PC-3 (cell line): ENCODE data around the gene PRRT2. TPM values are rescaled to one million over a fixed set of nuclear protein-coding genes. Genes with fewer than 3 reads are reported as not detected.

Experiments
- ATAC-seq: fragments of 200-7000 bp; cut with Tn5 transposase; 2 replicates; pipeline ENCODE4 v1.9.1; 2020; ENCODE audit warnings: mild to moderate bottlenecking, moderate library complexity
- BruUV-seq: library from RNA; stranded (reverse); fragments of 400-500 nt; replicated peaks from 2 replicates; lab custom pipeline; 2021; lab: Mats Ljungman, UMichigan
- CTCF ChIA-PET: fragments of 300-600 bp; sonication (Branson Sonifier 250); formaldehyde crosslinking; loops from one replicate; lab custom pipeline; 2022; ENCODE audit warnings: antibody characterized with exemption; lab: Charles Lee
- POLR2A ChIA-PET: fragments of 300-600 bp; sonication (Branson Sonifier 250); formaldehyde crosslinking; loops from one replicate; lab custom pipeline; 2022; ENCODE audit warnings: antibody characterized with exemption; ENCODE audit not compliant: unreplicated experiment; lab: Charles Lee
- DNase-seq: peaks from one replicate; pipeline ENCODE4 v3.0.0-alpha.2; 2015
- H2AFZ ChIP-seq: fragments of 300-600 bp; sonication (generic); 2 replicates; pipeline ENCODE4 v1.6.0; 2016; ENCODE audit warnings: antibody characterized with exemption, low read length
- H3F3A ChIP-seq: fragments of 300-600 bp; sonication (generic); one replicate; pipeline ENCODE4 v1.6.0; 2017; ENCODE audit warnings: antibody characterized with exemption, low read length, control low read depth, mild to moderate bottlenecking; ENCODE audit not compliant: unreplicated experiment
- H3K27ac ChIP-seq: fragments of 300-600 bp; sonication (generic); 2 replicates; pipeline ENCODE4 v1.5.1; 2016; ENCODE audit warnings: mild to moderate bottlenecking, low read length
- H3K27me3 ChIP-seq: fragments of 300-600 bp; sonication (generic); 2 replicates; pipeline ENCODE4 v1.6.1; 2016; ENCODE audit warnings: low read length, mixed read lengths
- H3K36me3 ChIP-seq: fragments of 300-600 bp; sonication (generic); 2 replicates; pipeline ENCODE4 v1.6.1; 2016; ENCODE audit warnings: low read depth, mixed run types, low read length, mixed read lengths
- H3K4me1 ChIP-seq: fragments of 300-600 bp; sonication (generic); 2 replicates; pipeline ENCODE4 v1.5.1; 2016; ENCODE audit warnings: low read length; ENCODE audit not compliant: insufficient read depth
- H3K4me2 ChIP-seq: fragments of 300-600 bp; sonication (generic); 2 replicates; pipeline ENCODE4 v1.6.0; 2016; ENCODE audit warnings: low read length
- H3K4me3 ChIP-seq: fragments of 300-600 bp; sonication (generic); 2 replicates; pipeline ENCODE4 v1.5.1; 2016; ENCODE audit warnings: mild to moderate bottlenecking, low read length, mixed read lengths
- H3K79me2 ChIP-seq: fragments of 300-600 bp; sonication (generic); 2 replicates; pipeline ENCODE4 v1.6.1; 2017; ENCODE audit warnings: low read length, mixed read lengths
- H3K9ac ChIP-seq: fragments of 300-600 bp; sonication (generic); 2 replicates; pipeline ENCODE4 v1.6.0; 2016; ENCODE audit warnings: mild to moderate bottlenecking, low read length
- H3K9me2 ChIP-seq: fragments of 300-600 bp; sonication (generic); replicated peaks from 2 replicates; pipeline ENCODE4 v1.6.1; 2016; ENCODE audit warnings: mixed run types, low read length, mixed read lengths
- H3K9me3 ChIP-seq: fragments of 300-600 bp; sonication (generic); 2 replicates; pipeline ENCODE4 v1.6.1; 2016; ENCODE audit warnings: low read length, mixed read lengths
- H4K20me1 ChIP-seq: fragments of 300-600 bp; sonication (generic); 2 replicates; pipeline ENCODE4 v1.6.1; 2016; ENCODE audit warnings: low read length, mixed read lengths
- EZH2 ChIP-seq: fragments of 300-600 bp; sonication (generic); IDR thresholded peaks from one replicate; pipeline ENCODE4 v1.6.1; 2017; ENCODE audit warnings: antibody characterized with exemption, mild to moderate bottlenecking, low read length; ENCODE audit not compliant: unreplicated experiment
- EZH2phosphoT487 ChIP-seq: fragments of 300-600 bp; sonication (generic); IDR thresholded peaks from 2 replicates; pipeline ENCODE4 v1.6.1; 2018; ENCODE audit warnings: mild to moderate bottlenecking, antibody characterized with exemption, low read length, borderline replicate concordance
- intact Hi-C: fragments of 100-400 bp; cut with micrococcal nuclease; formaldehyde crosslinking; loops from 2 replicates; pipeline ENCODE4 v1.9.0; 2023
- total RNA-seq: library from RNA; depleted of rRNA; stranded (reverse); fragments of >200 nt; gene quantifications from 2 replicates; pipeline ENCODE4 v1.2.3, GENCODE V29; 2014
- TF ChIP-seq, protein P1 (sequence below): fragments of 300-600 bp; sonication (generic); conservative IDR thresholded peaks from 2 replicates; pipeline ENCODE4 v1.5.1; 2017; ENCODE audit warnings: antibody characterized with exemption, low read depth, mild to moderate bottlenecking, low read length

PRRT2 gene
- total RNA-seq, 1 experiment from 2014 or later: 0.40 TPM

DNA sequence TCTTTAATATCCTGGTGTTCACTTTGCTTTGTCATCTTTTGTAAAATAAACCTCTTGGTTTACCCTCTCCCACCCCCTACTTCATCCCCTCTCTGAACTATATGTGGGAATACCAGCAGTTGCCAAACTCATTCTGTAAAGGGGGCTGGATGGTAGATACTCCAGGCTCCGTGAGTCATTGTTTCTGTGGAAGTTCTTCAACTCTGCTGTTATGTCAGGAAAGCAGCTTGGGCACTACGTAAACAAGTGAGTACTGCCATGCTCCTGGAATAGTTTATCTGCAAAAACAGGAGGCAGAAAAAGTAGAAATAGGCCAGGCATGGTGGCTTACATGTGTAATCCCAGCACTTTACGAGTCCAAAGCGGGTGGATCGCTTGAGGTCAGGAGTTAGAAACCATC lies 25.8 kb downstream of the PRRT2 start:
- no peaks in the 10 kb centered on the region for H3K9me2 ChIP-seq
- H3K9me3 ChIP-seq: no peaks in the 10 kb centered on the region
- H3K79me2 ChIP-seq: no peaks in the 10 kb centered on the region
- H3K4me2 ChIP-seq: no peak overlapping the region
- H2AFZ ChIP-seq: no peak overlapping the region
- DNase-seq: no peak
- CTCF ChIA-PET: interaction anchor here (0.6 kb wide), 1 partner anchor 21 kb away, joined by 3 read pairs; no protein-coding TSS in a partner anchor
- no peak for ATAC-seq
- intact Hi-C loops: no loop called here
- H3K36me3 ChIP-seq: no peaks in the 10 kb centered on the region
- no peaks in the 10 kb centered on the region for H3K27me3 ChIP-seq
- POLR2A ChIA-PET: no interaction called here
- BruUV-seq: no TSS peak
- no peaks in the 10 kb centered on the region for H4K20me1 ChIP-seq
- TF ChIP-seq, protein P1, sequence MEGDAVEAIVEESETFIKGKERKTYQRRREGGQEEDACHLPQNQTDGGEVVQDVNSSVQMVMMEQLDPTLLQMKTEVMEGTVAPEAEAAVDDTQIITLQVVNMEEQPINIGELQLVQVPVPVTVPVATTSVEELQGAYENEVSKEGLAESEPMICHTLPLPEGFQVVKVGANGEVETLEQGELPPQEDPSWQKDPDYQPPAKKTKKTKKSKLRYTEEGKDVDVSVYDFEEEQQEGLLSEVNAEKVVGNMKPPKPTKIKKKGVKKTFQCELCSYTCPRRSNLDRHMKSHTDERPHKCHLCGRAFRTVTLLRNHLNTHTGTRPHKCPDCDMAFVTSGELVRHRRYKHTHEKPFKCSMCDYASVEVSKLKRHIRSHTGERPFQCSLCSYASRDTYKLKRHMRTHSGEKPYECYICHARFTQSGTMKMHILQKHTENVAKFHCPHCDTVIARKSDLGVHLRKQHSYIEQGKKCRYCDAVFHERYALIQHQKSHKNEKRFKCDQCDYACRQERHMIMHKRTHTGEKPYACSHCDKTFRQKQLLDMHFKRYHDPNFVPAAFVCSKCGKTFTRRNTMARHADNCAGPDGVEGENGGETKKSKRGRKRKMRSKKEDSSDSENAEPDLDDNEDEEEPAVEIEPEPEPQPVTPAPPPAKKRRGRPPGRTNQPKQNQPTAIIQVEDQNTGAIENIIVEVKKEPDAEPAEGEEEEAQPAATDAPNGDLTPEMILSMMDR: no peak
- TF ChIP-seq EZH2: no peak
- no peak for TF ChIP-seq EZH2phosphoT487
- H3K4me1 ChIP-seq: no peaks in the 10 kb centered on the region
- no peaks in the 10 kb centered on the region for H3F3A ChIP-seq
- no peak overlapping the region for H3K4me3 ChIP-seq
- H3K27ac ChIP-seq: no peak overlapping the region
- no peak overlapping the region for H3K9ac ChIP-seq

DNA sequence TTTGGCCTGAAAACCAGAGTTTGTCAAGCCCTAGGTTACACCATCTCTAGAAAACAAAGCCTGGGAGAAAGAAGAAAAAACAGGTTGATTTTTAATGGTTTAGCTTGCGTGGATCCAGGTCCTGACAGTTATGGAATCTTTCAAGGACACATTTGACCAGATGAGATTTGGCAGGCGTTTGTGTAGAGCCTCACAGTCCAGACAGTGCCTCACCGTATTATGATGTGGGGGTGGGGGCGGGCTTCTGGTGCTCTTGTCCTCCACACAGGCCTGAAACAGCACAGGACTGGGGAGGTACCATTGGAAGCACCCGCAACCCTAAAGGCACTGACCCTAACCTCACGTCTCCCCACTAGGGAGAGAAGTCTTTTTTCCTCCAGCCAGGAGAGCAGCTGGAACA lies 27.8 kb downstream of the PRRT2 start:
- ATAC-seq: no peak

DNA sequence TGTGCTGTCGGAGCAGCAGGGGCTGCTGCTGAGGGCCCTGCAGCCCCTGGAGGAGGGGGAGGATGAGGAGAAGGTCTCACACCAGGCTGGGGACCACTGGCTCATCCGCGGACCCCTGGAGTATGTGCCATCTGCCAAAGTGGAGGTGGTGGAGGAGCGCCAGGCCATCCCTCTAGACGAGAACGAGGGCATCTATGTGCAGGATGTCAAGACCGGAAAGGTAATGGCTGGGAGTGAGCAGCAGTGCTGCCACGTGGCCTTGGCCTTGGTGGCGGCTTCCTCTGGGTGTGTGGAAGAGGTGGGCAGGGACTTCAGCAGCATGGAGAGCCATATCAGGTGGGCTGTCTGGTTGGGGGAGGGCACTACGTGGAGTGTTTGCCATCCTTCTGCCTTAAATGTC lies 28.2 kb downstream of the PRRT2 start:
- Histone ChIP-seq H3K27ac (no peak overlapping the region), H3F3A (no peaks in the 10 kb centered on the region), H3K9me2 (no peaks in the 10 kb centered on the region), H3K9me3 (no peaks in the 10 kb centered on the region), H3K79me2 (no peaks in the 10 kb centered on the region), H2AFZ (no peak overlapping the region), H3K4me3 (no peak overlapping the region), H3K36me3 (no peaks in the 10 kb centered on the region), H3K27me3 (no peaks in the 10 kb centered on the region), H3K4me2 (no peak overlapping the region), H3K4me1 (no peaks in the 10 kb centered on the region), H3K9ac (no peak overlapping the region), H4K20me1 (no peaks in the 10 kb centered on the region)
- no TSS peak for BruUV-seq
- CTCF ChIA-PET: no interaction called here
- no peak for ATAC-seq
- DNase-seq: no peak
- no peak for TF ChIP-seq EZH2phosphoT487
- TF ChIP-seq EZH2: no peak
- TF ChIP-seq, protein P1: no peak
- intact Hi-C loops: no loop called here
- POLR2A ChIA-PET: no interaction called here

More for the DNA sequence above, 27.8 kb downstream of the PRRT2 start:
- Histone ChIP-seq H3K9ac (no peak overlapping the region), H3F3A (no peaks in the 10 kb centered on the region), H4K20me1 (no peaks in the 10 kb centered on the region), H3K36me3 (no peaks in the 10 kb centered on the region), H3K4me1 (no peaks in the 10 kb centered on the region), H3K27ac (no peak overlapping the region), H3K4me3 (no peak overlapping the region), H2AFZ (no peak overlapping the region), H3K9me2 (no peaks in the 10 kb centered on the region), H3K27me3 (no peaks in the 10 kb centered on the region), H3K4me2 (no peak overlapping the region), H3K9me3 (no peaks in the 10 kb centered on the region), H3K79me2 (no peaks in the 10 kb centered on the region)
- BruUV-seq: no TSS peak
- no peak for DNase-seq
- intact Hi-C loops: no loop called here
- ChIA-PET POLR2A (no interaction called here), CTCF (interaction anchor here (0.7 kb wide), 1 partner anchor 31 kb away, joined by 6 read pairs; no protein-coding TSS in a partner anchor)
- TF ChIP-seq, protein P1: no peak
